Neural crest cell (in vitro differentiated cells): ENCODE measurements around the gene LIPI. TPM values are rescaled to one million over a fixed set of nuclear protein-coding genes. Genes with fewer than 3 reads are reported as not detected.

Source experiments
- DNase-seq: peaks from one replicate; pipeline ENCODE4 v3.0.0; 2021; ENCODE audit warnings: low read depth, mixed read lengths, low spot score
- H3K27ac Mint-ChIP-seq: one replicate; pipeline ENCODE4 v1.8.0; 2021; ENCODE audit warnings: mild to moderate bottlenecking, mixed read lengths; ENCODE audit not compliant: unreplicated experiment
- H3K27me3 Mint-ChIP-seq: 2 replicates; pipeline ENCODE4 v1.8.0; 2021; ENCODE audit warnings: low read depth, mild to moderate bottlenecking, mixed read lengths
- H3K36me3 Mint-ChIP-seq: 2 replicates; pipeline ENCODE4 v1.8.0; 2021; ENCODE audit warnings: low read depth, mild to moderate bottlenecking, mixed read lengths
- H3K4me1 Mint-ChIP-seq: 2 replicates; pipeline ENCODE4 v1.8.0; 2021; ENCODE audit warnings: mixed read lengths
- H3K4me3 Mint-ChIP-seq: one replicate; pipeline ENCODE4 v1.8.0; 2021; ENCODE audit warnings: mild to moderate bottlenecking, mixed read lengths
- H3K9me3 Mint-ChIP-seq: 2 replicates; pipeline ENCODE4 v1.8.0; 2021; ENCODE audit warnings: mixed read lengths
- total RNA-seq: library from RNA; stranded (reverse); gene quantifications from 2 replicates; pipeline ENCODE4 v1.2.1, GENCODE V29; 2021
- TF ChIP-seq, protein P1 (sequence below): fragments of 200-600 bp; sonication (generic); conservative IDR thresholded peaks from 2 replicates; pipeline ENCODE4 v1.5.0; 2021; ENCODE audit warnings: antibody characterized with exemption, mild to moderate bottlenecking

Gene LIPI
- total RNA-seq, 1 donor from 2014 or later, result not detected

DNA sequence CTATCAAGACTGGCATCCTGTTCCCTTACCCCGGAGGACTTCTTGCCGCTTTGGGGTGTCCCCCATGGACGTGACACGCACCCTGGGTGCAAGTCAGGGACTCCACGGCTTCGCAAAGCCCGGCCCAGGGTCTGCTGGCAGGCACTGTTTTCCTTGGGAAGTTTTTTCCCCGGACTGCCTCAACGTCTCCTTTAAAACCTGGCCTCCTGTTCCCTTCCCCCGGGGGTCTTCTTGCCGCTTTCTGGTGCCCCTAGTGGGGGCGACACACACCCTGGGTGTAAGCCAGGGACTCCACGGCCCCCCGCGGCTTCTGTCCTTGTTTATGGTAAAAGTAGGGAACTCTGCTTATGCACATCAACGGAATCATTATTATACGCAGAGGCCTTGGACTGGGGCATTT, 136.6 kb downstream of the LIPI start:
- Mint-ChIP-seq H3K36me3 (peaks cover 21% of the 10 kb centered on the region), H3K9me3 (peaks cover 5% of the 10 kb centered on the region), H3K27ac (no peak overlapping the region), H3K4me3 (no peak overlapping the region), H3K4me1 (no peaks in the 10 kb centered on the region), H3K27me3 (no peaks in the 10 kb centered on the region)
- DNase-seq, result no peak
- TF ChIP-seq, protein P1, sequence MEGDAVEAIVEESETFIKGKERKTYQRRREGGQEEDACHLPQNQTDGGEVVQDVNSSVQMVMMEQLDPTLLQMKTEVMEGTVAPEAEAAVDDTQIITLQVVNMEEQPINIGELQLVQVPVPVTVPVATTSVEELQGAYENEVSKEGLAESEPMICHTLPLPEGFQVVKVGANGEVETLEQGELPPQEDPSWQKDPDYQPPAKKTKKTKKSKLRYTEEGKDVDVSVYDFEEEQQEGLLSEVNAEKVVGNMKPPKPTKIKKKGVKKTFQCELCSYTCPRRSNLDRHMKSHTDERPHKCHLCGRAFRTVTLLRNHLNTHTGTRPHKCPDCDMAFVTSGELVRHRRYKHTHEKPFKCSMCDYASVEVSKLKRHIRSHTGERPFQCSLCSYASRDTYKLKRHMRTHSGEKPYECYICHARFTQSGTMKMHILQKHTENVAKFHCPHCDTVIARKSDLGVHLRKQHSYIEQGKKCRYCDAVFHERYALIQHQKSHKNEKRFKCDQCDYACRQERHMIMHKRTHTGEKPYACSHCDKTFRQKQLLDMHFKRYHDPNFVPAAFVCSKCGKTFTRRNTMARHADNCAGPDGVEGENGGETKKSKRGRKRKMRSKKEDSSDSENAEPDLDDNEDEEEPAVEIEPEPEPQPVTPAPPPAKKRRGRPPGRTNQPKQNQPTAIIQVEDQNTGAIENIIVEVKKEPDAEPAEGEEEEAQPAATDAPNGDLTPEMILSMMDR, result no peak

DNA sequence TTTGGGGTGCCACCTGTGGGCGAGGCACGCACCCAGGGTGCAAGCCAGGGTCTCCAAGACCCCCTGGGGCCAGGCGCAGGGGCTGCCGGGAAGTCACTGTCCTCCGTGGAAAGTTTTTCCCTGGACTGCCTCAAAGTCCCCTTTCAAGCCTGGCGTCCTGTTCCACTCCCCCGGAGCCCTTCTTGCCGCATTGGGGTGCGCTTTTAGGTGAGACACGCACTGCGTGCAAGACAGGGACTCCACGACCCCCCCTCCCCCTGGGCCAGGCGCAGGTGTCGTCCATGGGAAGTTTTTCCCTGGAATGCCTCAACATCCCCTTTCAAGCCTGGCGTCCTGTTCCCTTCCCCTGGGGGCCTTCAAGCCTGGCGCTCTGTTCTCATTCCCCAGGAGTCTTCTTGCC, 137.1 kb downstream of the LIPI start:
- Mint-ChIP-seq H3K4me1 (no peaks in the 10 kb centered on the region), H3K36me3 (peaks cover 21% of the 10 kb centered on the region), H3K27ac (no peak overlapping the region), H3K4me3 (no peak overlapping the region), H3K27me3 (no peaks in the 10 kb centered on the region), H3K9me3 (peaks cover 5% of the 10 kb centered on the region)
- no peak for DNase-seq
- TF ChIP-seq, protein P1, result no peak

DNA sequence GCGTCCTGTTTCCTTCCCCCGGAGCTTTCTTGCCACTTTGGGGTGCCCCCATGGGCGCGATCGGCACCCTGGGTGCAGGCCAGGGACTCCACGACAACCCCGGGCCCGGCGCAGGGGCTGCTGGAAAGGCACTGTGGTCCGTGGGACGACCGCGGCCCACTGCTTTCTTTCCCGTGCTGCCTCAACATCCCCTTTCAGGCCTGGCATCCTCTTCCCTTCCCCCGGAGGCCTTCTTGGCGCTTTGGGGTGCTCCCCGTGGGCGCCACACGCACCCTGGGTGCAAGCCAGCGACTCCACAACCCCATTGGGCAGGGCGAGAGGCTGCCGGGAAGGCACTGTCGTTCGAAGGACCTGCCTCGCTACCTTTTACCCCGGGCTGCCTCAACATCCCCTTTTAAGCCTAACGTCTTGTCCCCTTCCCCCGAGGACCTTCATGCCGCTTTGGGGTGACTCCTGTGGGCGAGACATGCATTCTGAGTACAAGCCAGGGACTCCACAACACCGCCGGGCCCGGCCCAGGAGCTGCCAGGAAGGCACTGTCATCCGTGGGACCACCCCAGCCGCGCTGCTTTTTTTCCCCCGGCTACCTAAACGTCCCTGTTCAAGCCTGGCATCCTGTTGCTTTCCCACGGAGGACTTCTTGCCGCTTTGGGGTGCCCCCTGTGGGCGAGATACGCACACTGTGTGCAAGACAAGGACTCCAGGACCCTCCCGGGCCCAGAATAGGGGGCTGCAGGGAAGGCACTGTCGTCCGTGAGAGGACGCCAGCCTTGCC, 137.8 kb downstream of the LIPI start:
- H3K27me3 Mint-ChIP-seq, result no peaks in the 10 kb centered on the region
- no peak overlapping the region for H3K4me3 Mint-ChIP-seq
- H3K36me3 Mint-ChIP-seq, result peaks cover 16% of the 10 kb centered on the region
- no peak overlapping the region for H3K27ac Mint-ChIP-seq
- peaks cover 5% of the 10 kb centered on the region for H3K9me3 Mint-ChIP-seq
- H3K4me1 Mint-ChIP-seq, result no peaks in the 10 kb centered on the region
- TF ChIP-seq, protein P1, result no peak
- no peak for DNase-seq

DNA sequence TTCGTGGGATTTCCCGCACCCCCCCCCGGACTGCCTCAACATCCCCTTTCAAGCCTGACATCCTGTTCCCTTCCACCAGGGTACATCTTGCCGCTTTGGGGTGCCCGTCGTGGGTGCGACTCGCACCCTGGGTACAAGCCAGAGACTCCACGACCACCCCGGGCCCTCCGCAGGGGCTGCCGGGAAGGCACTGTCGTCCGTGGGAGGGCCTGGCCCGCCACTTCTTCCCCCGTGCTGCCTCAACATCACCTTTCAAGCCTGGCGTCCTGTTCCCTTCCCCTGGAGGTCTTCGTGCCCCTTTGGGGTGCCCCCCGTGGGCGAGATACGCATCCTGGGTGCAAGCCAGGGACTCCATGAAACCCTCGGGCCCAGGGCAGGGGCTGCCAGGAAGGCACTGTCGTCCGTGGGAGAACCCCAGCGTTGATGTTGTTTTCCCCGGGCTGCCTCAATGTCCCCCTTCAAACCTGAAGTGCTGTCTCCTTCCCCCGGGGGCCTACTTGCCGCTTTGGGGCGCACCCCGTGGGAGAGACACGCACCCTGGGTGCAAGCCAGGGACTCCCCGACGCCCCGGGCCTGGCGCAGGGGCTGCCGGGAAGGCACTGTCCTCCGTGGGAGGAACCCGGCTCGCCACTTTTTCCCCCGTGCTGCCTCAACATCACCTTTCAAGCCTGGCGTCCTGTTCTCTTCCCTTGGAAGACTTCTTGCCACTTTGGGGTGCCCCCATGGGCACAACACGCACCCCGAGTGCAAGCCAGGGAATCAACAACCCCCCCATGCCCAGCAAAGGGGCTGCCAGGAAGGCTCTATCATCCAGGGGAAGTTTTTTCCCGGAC, 138.6 kb downstream of the LIPI start:
- Mint-ChIP-seq H3K9me3 (peaks cover 5% of the 10 kb centered on the region), H3K27ac (no peak overlapping the region), H3K4me3 (no peak overlapping the region), H3K27me3 (no peaks in the 10 kb centered on the region), H3K4me1 (no peaks in the 10 kb centered on the region), H3K36me3 (peaks cover 13% of the 10 kb centered on the region)
- no peak for DNase-seq
- TF ChIP-seq, protein P1, result no peak

DNA sequence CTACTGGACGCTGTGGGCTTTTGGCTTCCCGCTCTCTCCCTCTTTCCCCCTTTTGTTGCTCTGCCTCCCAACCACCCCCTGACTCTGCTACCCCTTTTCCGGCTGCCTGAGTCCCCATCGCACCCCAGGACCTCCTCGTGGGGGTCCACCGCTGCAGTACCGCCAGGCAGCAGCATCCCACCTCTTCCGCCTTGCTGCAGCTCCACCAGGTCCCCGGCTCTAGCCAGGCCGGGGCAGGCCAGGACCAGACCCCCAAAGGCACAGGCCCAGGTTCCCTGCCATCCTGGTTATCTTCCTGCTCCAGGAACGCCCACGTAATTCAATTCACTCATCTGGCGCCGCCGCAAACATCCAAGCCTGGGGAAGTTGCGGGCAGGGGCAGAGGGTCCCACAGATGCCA, 139.8 kb downstream of the LIPI start:
- TF ChIP-seq, protein P1, result no peak
- DNase-seq, result no peak
- H3K27ac Mint-ChIP-seq, result no peak overlapping the region
- H3K4me3 Mint-ChIP-seq, result no peak overlapping the region
- H3K4me1 Mint-ChIP-seq, result no peaks in the 10 kb centered on the region
- peaks cover 9% of the 10 kb centered on the region for H3K36me3 Mint-ChIP-seq
- no peaks in the 10 kb centered on the region for H3K9me3 Mint-ChIP-seq
- H3K27me3 Mint-ChIP-seq, result no peaks in the 10 kb centered on the region
